Nephron (organoid): ENCODE results near the gene RNH1.

Experiments used
- H3K27ac Mint-ChIP-seq, 3 experiments: 2 replicates each; pipeline ENCODE4 v1.8.0; 2020; ENCODE audit warnings: mixed read lengths in 3 of 3, mild to moderate bottlenecking in 2 of 3, moderate library complexity in 1 of 3
- H3K27me3 Mint-ChIP-seq: 2 replicates; pipeline ENCODE4 v1.8.0; 2021; ENCODE audit warnings: low read depth, mild to moderate bottlenecking, moderate library complexity, mixed read lengths
- H3K36me3 Mint-ChIP-seq: 2 replicates; pipeline ENCODE4 v1.8.0; 2020; ENCODE audit warnings: low read depth, mixed read lengths
- H3K4me1 Mint-ChIP-seq: 2 replicates; pipeline ENCODE4 v1.8.0; 2020; ENCODE audit warnings: mixed read lengths
- H3K4me3 Mint-ChIP-seq, 3 experiments: 2 replicates each; pipeline ENCODE4 v1.8.0; 2020; ENCODE audit warnings: mild to moderate bottlenecking in 3 of 3, mixed read lengths in 3 of 3, moderate library complexity in 2 of 3
- H3K9me3 Mint-ChIP-seq: 2 replicates; pipeline ENCODE4 v1.8.0; 2020; ENCODE audit warnings: mixed read lengths
- TF ChIP-seq, protein P1 (sequence below), 3 experiments: fragments of 200-600 bp; sonication (generic); IDR thresholded peaks; one replicate each; pipeline ENCODE4 v1.5.0; 2021; ENCODE audit warnings: antibody characterized with exemption in 3 of 3; ENCODE audit not compliant: unreplicated experiment in 3 of 3

RNH1 gene

DNA sequence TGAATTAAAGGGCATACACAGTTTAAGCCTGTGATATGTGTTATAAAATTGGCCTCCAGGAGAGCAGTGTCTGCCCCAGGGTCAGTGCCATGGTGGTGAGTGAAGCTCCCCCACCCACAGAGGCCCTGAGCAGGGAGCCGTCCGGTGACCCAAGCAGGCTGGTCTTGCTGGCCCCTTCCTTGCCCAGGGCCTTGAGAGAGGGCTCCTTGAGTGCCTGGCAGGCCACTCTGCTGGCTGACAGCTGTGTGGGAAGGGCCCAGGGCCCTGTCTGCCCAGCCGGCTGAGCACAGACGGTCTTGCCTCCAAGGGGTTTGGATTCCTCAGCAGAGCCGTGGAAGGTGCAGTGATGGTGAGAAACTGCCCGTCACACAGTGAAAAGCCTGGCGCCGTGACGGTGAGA lies 31.1 kb downstream of the RNH1 start:
- TF ChIP-seq, protein P1, sequence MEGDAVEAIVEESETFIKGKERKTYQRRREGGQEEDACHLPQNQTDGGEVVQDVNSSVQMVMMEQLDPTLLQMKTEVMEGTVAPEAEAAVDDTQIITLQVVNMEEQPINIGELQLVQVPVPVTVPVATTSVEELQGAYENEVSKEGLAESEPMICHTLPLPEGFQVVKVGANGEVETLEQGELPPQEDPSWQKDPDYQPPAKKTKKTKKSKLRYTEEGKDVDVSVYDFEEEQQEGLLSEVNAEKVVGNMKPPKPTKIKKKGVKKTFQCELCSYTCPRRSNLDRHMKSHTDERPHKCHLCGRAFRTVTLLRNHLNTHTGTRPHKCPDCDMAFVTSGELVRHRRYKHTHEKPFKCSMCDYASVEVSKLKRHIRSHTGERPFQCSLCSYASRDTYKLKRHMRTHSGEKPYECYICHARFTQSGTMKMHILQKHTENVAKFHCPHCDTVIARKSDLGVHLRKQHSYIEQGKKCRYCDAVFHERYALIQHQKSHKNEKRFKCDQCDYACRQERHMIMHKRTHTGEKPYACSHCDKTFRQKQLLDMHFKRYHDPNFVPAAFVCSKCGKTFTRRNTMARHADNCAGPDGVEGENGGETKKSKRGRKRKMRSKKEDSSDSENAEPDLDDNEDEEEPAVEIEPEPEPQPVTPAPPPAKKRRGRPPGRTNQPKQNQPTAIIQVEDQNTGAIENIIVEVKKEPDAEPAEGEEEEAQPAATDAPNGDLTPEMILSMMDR (IDR thresholded peaks at IDR 0.05; ENCODE audit: unreplicated experiment in 3 of 3): no peak
- Mint-ChIP-seq H3K27me3 (no peaks in the 10 kb centered on the region), H3K4me1 (peaks cover 23% of the 10 kb centered on the region), H3K36me3 (peaks cover 5% of the 10 kb centered on the region), H3K27ac (no peak overlapping the region), H3K4me3 (no peak overlapping the region), H3K9me3 (no peaks in the 10 kb centered on the region)

DNA sequence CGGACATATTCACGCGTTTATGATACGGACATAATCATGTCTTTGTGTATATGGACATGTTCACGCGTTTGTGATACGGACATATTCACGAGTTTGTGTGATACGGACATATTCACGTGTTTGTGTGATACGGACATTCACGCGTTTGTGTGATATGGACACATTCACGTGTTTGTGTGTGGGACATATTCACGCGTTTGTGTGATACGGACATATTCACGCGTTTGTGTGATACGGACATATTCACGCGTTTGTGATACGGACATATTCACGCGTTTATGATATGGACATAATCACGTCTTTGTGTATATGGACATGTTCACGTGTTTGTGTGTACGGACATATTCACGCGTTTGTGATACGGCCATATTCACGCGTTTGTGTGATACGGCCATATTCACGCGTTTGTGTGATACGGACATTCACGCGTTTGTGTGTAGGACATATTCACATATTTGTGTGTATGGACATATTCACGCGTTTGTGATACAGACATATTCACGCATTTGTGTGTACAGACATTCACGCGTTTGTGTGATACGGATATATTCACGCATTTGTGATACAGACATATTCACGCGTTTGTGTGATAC lies 32.0 kb downstream of the RNH1 start:
- Mint-ChIP-seq H3K36me3 (peaks cover 4% of the 10 kb centered on the region), H3K27me3 (no peaks in the 10 kb centered on the region), H3K4me3 (no peak overlapping the region), H3K27ac (no peak overlapping the region), H3K9me3 (no peaks in the 10 kb centered on the region), H3K4me1 (peaks cover 28% of the 10 kb centered on the region)
- TF ChIP-seq, protein P1 (IDR thresholded peaks at IDR 0.05; ENCODE audit: unreplicated experiment in 3 of 3): no peak

DNA sequence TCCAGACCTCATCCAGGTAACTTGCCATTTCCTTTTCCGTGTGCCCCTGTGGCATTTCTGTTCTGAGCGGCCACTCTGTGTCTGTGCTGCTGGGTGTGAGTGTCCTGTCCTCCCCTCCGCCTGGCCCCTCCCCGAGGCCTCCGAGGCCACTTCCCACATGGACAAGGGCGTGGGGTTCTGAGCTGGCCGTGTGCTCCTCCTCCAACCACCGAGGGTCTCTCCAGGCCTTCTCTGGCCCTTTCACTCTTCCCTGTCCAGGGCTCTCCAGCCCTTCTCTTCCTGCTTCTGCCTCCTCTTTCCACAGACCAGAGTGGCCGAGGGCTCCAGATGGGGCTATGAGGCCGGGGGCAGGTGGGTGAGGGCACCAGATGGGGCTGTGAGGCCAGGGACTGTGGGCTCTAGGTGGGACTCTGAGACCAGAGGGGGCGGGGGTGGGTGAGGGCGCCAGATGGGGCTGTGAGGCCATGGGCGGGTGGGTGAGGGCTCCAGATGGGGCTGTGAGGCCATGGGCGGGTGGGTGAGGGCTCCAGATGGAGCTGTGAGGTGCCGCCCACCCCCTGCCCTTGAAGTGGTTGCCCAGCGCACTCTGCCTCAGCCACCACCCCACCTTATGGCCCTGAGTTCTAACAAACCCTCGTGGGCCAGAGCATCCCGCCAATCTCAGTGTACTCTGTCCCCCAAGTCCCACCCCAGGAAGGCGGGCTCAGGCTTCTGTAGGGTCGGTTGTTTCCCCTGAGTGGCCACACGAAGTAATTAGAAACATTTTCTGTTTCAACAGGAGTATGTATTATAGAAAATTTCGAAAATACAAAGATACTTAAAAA lies 32.9 kb downstream of the RNH1 start:
- Mint-ChIP-seq H3K36me3 (peaks cover 1% of the 10 kb centered on the region), H3K4me3 (no peak overlapping the region), H3K9me3 (no peaks in the 10 kb centered on the region), H3K27me3 (no peaks in the 10 kb centered on the region), H3K4me1 (peaks cover 30% of the 10 kb centered on the region), H3K27ac (peak overlapping the region in 1 of 3 experiments; percentile 17)
- TF ChIP-seq, protein P1 (IDR thresholded peaks at IDR 0.05; ENCODE audit: unreplicated experiment in 3 of 3): no peak

DNA sequence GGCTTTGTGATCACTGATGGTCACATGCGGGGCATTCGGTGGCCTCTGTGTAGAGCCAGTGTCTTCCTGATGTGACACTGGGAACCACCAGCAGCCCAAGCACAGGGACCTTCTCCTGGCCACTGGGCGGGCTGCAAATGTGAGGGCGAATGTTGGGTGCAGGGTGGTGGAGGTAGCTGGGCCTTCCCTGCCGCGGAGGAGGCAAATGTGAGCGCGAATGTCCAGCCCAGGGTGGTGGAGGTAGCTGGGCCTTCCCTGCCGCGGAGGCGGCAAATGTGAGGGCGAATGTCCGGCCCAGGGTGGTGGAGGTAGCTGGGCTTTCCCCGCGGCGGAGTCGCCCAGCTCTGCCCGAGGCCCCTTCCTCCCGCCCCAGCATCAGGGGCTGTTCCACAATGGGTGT lies 33.6 kb downstream of the RNH1 start:
- H3K9me3 Mint-ChIP-seq: no peaks in the 10 kb centered on the region
- TF ChIP-seq, protein P1 (IDR thresholded peaks at IDR 0.05; ENCODE audit: unreplicated experiment in 3 of 3): no peak
- peaks cover 31% of the 10 kb centered on the region for H3K4me1 Mint-ChIP-seq
- peak overlapping the region in 1 of 3 experiments; percentile 52 for H3K27ac Mint-ChIP-seq
- no peak overlapping the region for H3K4me3 Mint-ChIP-seq
- no peaks in the 10 kb centered on the region for H3K36me3 Mint-ChIP-seq
- no peaks in the 10 kb centered on the region for H3K27me3 Mint-ChIP-seq

DNA sequence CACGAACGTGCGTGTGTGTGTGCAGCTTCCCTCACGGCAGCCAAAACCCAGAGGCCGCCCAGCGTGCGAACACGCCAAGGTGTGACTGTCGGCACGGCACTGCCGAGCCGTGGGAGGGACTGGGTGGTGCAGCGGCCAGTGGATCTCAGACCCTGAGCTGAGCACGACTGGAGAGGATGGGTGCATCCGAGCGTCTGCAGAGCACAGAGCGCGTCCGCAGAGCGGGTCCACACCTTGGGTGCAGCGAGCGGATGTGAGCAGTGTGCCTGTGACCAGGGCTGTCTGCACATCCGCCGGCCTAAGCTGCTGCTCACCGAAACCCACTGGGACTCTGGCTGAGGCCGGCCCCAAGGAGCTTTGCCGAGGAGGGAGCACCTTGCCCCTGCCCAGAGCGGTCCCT lies 34.2 kb downstream of the RNH1 start:
- no peak overlapping the region for H3K27ac Mint-ChIP-seq
- H3K27me3 Mint-ChIP-seq: no peaks in the 10 kb centered on the region
- no peak overlapping the region for H3K4me3 Mint-ChIP-seq
- no peaks in the 10 kb centered on the region for H3K36me3 Mint-ChIP-seq
- peaks cover 36% of the 10 kb centered on the region for H3K4me1 Mint-ChIP-seq
- TF ChIP-seq, protein P1 (IDR thresholded peaks at IDR 0.05; ENCODE audit: unreplicated experiment in 3 of 3): no peak
- no peaks in the 10 kb centered on the region for H3K9me3 Mint-ChIP-seq
